Hypothalamus (tissue), 51 donors: ENCODE measurements around the gene GDF10.

Experiments used
- DNase-seq, 51 donors: peaks; one replicate each; lab custom pipeline; 2025; lab: John Stamatoyannopoulos, UW

GDF10 gene

DNA sequence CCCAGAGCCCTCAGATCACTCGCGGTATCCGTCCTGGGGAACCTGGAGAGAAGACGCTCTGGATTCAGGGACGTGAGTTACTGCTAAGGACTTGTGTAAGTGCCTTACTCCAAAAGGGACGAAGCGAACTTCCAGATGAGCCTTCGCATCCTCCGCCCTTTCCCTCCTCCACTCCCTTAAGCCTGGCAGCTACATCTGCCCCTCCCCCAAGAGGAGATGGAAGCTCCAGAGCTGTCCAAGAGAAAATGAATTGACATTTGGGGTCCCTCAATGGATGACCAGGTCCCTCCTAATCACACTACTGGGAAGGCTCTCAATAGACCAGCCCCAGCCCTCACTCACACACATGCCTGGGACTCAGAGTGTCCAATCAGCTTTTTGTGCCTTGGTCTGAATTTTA, 31.3 kb upstream of the GDF10 start:
- no peak for DNase-seq

DNA sequence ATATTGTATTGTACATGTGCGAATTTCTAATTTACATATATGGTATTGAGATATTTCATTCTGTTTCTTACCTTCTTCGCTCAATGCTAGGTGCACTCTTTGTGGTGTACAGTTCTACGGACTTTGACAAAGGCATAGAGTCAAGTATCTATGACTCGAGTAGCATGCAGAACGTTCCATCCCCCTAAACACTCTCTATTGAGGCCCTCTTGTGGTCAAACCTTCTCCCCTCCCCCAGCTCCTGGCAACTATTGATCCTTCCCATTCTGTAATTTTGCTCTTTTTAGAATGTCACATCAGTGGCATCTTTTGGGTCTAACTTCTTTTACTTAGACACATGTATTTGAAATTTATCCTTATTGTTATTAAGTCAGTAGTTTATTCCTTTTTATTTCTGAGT, 30.7 kb upstream of the GDF10 start:
- DNase-seq: no peak

DNA sequence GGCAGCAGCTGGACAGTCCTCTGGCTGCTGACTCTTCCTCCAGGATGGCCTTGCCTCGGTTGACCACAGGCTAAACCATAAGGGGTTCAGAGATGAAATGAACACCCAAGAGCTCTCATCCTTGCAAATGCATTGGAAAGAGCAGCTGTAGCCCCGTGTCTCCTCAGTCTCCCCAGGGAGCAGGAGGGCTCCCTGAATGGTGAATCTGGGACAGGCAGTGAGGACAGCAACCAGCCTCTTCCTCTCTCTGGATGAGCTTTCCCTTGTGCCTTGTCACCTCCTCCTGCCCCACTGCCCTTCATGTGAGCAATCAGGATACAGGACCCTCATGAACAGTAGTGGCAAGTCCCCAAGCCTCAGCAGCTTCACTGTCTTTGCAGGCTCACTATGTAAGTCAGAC, 23.9 kb upstream of the GDF10 start:
- DNase-seq: no peak

DNA sequence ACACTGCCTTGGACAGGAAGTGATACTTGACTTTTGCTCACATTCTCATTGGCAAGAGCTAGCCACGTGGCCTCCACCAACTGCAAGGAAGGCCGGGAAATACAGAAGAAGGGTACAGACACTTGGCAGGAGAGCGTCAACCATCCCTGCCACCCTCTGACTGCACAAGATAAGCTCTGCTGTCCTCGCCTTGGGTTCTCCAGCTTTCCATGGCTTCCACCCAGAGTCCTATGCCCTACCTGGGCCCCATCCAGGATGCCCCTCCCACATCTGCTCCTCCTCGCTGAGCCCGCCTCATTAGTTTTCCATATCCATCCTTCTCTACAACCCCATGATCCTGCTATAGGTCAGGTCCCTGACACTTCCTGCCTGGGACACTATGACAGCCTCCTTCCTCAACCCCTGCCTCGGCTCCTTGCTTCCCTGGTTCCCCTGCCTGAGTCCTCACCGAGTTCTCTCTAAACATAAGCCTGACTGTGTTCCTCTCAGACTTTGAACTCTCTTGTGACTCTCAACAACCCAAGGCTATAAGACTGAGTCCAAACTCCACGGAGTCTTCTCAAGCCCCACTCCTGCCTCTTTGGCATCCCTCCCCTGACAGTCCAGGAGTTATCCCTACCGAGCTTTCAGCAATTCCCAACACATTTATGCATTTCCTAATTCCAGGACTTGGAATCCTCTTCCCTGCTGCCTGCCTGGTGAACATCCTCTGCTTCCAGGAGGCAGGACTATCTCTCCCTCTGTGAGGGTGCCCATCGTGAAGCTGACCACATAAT, 23.2 kb upstream of the GDF10 start:
- DNase-seq: no peak

DNA sequence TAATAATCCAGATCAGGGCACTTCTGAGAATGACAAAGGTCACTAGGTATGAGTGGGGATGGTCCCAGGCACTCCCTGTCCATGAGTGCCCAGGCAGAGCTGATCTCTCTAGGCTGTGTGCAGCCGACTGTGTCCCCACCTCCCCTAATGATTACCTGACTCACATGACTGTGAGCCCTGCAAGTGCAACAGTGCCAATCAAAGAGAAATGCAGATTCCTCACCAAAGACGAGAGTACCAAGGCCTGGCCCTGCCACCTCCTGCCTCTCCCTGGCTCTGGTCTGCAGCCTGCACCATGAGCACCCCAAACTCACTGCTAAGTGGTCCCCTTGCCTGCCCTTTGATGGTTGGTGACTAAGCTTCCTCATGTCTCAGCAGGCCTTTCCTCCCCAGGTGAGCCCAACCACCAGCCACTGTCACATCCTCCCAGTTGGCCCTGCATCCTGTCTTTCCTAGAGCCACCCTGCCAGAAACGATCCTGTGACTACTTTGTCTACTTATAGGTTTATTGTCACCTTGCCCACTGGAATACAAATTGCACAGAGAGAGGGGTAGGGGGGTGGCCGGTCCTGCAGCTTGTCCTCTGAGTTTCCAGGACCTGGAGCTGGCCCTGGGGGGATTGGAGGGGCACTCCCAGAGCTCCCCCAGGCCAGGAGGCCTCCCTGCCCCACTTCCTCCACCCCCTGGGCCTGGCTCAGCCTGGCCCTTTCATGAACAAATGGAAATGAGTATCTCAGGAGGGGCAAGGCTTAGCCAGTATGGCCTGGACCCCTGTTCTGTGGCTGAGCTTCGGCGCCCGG, 22.4 kb upstream of the GDF10 start:
- no peak for DNase-seq

DNA sequence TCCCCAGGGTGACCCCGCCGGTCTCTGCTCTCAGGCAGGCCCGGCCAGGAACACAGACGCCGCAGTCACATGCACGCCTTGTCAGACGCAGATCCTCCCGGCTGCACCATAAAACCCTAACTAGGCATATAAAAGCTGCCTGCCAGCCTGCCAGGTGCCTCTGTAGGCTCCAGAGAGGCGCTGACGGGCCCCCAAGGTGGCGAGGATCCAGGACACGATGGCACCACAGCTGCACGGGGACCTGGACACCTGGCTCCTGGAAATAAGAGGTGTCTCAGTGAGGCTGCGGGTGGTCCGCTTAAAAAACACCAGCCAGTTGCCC, 21.9 kb upstream of the GDF10 start:
- DNase-seq: no peak

DNA sequence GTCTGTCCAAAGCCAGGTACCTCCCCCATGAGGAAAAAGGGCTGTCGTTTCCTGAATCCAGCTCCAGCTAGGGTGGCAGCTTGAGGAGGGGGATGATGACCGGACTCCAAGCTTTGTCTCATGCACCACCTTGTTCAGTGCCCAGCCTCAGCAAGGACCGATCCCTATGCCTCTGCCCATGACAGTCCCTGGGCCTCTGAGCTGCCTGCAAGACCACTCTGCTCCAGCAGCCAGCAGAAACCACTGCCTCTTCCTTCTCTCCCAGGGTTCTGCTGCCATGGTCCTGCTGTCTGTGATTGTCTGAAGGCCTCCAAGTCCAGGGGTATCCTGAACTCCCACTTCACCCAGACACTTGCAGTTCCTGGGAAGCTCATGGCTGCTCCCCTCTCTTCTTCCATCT, 21.3 kb upstream of the GDF10 start:
- no peak for DNase-seq

DNA sequence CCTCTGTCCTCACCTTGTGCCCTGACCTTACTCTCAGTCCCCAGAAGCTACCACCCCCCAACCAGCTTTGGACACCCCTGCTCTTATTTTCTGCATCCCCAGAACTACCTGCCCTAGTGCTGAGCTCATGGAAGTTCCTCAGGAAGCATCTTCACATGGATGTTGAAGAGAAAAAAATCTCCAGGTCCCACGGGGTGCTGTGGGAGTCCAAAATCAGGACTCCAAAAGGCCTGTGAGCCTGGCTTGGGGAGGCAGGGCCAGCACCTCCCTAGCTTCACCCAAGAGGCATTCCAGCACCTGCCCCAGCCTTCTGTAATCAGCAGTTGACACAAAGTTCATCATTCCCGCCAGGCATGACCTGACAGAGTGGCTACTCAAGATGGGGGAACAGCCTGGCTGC, 20.7 kb upstream of the GDF10 start:
- DNase-seq: no peak

DNA sequence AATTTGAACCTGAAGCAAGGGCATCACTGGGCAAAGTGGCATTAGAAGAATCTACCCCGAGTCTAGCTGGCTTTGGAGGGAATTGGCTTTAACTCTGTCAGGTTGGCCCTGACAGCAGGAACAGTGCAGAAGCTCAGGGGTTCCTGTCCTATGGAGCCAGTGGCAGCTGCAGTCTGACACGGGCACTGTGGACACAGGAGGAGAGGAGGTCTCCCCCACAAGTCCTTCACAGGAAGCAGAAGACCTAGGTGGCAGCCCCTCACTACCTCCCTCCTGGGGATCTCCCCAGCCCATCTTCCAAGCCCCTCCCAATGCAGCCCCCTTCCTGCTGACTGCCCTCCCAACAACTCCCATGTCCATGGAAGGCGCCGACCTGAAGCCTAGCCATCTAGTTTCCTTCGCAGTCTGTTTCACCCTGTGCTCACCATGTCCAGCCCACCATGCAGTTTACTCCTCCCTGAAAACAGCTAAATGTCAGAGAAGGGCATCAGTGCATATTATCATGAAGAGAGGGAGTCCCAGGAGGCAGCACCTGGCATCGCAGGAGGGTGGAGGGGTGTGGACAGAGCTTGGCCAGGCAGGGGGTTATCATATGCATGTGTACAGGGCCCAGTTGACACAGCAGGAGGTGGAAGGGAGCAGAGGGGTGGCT, 17.9 kb upstream of the GDF10 start:
- no peak for DNase-seq

DNA sequence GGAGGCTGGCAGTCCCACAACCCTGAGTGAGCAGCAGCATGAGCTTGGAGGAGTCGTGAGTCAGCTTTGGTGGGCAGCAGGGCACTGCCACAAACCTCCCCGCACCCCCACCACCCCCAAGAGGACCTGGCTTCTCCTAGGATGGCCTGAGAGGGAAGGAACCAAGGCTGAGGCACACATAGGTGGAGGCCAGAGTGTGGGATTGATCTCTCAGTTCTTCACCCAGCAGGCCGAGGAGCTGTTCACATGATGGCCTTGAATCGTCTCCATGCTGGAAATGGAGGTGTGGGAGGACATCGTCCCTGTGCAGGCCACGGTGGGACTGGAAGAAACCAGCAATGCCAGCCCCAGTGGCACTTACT, 17.4 kb upstream of the GDF10 start:
- no peak for DNase-seq

DNA sequence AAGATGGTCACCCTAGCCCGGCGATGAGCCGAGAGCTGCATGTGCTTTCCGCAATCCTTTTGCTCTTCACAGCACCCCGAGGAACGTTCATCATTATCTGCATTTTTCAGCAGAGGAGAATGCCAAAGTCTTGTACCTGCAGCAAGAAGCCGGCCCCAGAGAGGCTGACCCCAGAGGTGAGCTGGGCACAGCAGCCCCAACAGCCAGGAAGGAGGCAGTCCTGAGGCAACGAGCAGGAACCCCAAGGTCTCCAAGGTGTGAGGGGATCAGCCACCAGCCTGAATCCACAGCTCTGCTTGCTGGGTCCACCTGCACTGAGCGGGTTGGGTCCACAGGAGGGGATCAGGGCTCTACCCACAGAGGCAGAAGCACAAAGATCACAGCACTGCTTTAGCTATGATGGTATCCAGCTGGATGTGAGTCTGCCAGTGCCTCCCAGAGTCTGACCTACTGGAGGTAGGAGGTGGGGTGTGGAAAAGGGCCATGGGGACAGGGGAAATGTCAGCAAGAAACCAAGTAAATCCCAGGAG, 16.8 kb upstream of the GDF10 start:
- DNase-seq: no peak

DNA sequence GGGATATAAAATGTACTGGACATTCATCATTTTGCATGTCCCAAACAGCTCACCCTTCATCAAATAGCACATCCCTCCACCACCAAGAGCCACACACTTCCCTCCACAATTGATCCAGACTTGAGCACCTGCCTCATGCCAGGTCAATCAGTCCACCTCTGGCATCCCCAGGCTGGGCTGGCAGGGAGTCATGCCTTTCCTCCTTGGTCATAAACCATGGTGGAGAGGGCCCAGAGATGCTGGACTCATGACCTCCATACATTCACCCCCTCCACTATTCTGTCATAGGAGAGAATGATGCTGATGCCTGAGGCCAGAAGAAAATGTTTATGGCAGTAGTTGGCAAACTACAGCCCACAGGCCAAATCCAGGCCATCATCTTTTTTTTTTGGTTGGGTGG, 16.1 kb upstream of the GDF10 start:
- no peak for DNase-seq

DNA sequence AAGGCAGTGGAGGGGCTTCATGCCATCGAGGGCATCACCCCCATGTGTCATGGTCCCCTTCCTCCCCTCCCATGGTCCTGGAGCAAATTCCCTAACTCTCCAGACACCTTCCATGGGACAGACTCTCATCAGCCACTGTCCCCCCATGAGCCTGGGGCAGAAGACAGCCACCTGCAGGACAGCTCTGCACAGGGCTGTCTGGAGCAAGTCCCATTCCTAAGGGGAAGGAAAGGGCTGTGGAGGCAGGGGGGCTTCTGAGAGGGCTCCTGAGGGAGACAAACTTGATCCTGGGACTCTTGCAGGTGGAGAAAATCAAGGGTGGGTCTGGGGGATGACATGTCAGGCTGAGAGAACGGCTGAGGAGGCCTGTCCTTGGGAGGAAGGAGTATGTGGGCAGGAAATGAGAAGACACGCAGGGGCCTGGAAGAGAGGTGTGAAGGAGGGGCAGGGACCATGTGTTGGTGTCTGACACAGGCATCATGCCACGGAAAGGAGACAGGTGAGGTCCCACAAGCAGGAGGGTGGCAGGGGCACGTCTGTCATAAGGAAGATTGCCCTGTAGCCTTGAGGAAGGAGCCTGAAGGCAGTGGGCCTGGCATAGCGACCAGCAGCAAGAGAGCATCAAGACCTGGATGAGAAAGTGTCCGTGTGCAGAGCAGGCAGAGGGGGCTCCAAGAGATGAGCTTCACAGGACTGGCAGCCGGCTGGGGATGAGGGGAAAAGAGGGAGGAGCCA, 14.4 kb upstream of the GDF10 start:
- DNase-seq: no peak

DNA sequence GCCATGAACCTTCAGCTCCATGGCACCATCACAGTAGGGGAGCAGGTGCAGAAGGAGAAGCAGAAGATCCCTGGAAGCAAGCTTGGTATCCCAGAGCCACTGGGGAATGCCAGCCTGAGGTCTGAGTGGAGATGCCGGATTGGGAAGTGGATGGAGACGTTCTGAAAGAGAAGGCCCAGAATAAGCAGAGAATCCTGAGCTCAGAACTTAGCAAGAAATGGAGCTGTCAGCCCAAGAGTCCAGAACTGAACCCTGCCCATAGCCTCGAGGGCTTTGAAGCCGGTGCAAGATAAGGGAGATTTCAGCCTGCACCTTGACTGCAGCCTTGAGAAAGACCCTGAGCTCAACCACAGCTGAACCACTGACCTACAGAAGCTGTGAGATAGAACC, 13.9 kb upstream of the GDF10 start:
- DNase-seq: no peak

DNA sequence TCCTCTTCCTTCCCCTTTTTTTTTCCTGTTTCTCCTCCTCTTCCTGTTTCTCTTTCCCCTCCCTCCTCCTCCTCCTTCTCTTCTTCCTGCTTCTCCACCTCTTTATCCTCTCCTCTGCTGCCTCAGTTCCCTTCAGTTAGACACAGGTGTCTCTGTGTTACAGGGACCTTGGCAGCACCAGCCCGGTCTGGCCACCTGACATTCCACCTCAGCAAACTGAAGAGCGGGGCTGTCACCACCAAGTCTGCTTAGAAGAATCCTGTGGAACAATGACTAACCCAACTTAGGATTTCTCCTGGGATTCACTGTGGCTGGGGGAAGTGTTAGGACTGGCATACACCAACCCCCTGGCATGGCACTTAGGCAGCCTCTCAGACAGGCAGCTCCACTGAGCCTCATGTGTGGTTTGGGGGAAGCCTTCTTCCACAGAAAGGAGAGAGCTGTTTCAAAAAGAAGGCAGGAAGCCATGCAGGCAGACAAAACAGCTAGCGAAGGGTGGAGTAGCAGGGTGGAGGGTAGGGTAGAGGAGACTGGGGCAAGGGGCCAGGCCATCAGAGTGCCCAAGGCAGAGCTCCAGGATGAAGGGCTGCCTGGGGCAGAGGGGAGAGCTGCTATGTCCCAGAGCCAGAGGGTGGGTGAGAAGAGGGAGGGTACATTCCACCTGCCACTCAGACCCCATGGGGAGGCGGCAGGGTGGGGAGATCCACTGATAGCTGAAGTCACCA, 13.2 kb upstream of the GDF10 start:
- no peak for DNase-seq

DNA sequence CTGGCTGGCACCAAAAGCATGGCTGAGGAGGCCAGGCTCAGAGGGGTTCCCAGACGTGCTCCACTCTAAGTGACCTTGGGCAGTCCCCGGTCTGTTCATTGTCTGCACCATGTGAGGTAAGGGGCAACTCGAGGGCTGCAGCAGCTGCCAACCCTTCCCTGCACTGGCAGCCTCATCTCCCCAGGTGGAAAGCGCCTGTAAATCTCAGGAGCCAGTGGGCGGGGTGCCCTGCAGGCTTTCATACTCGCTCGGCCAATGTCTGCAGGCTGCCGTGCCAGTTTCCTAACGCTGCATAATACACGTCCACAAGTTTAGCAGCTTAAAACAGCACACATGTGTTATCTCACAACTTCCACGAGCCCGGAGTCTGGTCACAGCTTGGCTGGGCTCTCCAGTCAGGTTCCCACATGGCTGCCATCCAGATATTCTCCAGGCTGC, 12.6 kb upstream of the GDF10 start:
- DNase-seq: no peak

DNA sequence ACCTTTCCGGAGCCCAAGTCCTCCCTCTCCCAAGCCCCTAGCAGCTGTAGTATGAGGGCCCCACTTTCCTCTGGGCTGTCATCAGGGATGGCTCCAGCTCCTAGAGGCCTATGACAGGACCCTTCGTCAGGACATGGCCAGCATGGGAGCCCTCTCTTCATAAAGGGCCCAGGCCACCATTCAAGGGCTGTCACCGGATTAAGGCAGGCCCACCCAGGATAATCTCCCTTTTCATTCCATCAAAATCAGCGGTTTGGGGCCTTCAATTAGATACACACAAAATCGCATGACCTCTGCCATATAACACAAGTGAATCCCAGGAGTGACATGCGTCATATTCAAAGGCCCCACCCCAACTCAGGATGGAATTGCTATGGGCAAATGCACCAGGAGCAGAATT, 12.2 kb upstream of the GDF10 start:
- no peak for DNase-seq

DNA sequence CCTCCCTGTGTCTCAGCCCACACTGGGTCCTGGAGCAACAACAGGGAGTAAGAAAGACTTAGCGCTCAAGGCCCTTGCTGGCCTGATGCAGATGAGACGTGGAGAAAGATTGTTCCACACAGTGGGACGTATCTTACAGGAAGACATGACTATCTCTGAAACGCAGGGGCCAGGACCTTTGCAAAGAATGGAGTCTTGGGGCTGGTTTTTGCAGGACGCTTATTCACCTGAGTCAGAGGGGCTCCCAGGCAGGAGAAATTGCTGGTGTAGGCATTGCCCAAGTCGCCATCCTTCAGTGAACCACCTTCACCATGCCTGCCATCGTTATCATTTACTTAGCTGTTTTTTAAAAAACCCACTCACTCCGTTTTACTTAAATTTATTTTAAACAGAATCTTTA, 11.8 kb upstream of the GDF10 start:
- no peak for DNase-seq

DNA sequence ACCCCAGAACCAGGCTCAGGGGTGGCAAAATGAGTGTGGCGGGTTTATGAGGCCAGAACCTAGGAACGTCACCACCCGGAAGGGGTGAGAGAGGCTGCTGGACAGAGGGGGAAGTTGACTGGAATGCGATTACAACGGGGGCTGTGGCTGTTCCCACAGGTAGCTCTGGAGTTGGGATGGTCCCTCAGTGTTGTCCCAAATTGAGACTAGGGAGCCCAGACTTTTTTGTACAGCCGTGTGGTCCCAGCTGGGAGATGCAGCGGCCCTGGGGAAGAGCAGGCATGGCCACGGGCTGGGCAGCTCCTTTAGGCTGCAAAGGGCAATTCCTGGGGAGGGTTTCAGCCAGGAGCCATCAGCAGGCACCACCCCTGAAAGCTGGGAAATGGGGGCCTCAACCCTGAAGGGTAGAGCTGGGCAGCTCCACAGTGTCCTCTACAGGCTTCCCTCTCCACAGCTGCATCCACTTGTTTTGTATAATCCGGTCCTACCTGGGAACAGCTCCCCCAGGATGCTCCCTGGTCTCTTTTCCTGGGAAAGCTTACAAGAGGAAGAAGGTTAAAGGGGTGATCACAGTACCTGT, 11.0 kb upstream of the GDF10 start:
- no peak for DNase-seq

DNA sequence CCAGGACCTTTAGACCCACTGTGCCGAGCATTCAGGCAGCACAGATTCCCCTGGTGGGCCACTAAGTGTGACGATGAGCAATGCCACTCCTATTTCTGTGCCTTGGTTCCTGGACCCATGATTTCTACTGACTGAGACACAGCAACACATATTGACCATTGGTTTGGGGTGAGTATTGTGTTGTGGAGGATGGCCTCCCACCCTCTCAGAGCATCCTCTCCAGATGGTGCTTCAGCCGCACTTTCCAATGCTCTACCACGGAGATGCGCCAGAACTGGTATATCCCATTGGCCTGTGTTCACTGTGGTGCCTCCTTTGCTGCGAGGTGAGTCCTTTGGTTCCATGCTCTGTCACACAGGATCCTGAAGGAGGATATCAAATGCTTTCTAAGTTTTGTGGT, 10.1 kb upstream of the GDF10 start:
- DNase-seq: no peak
